ENCODE results near the gene GCK. TPM values are rescaled to one million over a fixed set of nuclear protein-coding genes. Genes with fewer than 3 reads are reported as not detected.

The GCK gene
- total RNA-seq, 1 experiment from 2014 or later, result not detected

- H3K4me1 ChIP-seq, result no peaks in the 10 kb centered on the region
- no peaks in the 10 kb centered on the region for H3K9me3 ChIP-seq
- TF ChIP-seq CTCF (IDR thresholded peaks at IDR 0.05; ENCODE audit: insufficient read depth in 1 of 2, low read depth in 1 of 2, low read length in 1 of 2, severe bottlenecking in 1 of 2, unreplicated experiment in 1 of 2), result no peak
- no peaks in the 10 kb centered on the region for H3K27me3 ChIP-seq (replicated peaks; ENCODE audit: control insufficient read depth, insufficient read depth, low read length)
- Mint-ChIP-seq H3K27ac (ENCODE audit: unreplicated experiment) (no peak overlapping the region), H3K4me3 (ENCODE audit: unreplicated experiment) (no peak overlapping the region), H3K36me3 (ENCODE audit: insufficient read depth, unreplicated experiment) (no peaks in the 10 kb centered on the region), H3K4me1 (ENCODE audit: low read depth, unreplicated experiment) (peaks cover 6% of the 10 kb centered on the region), H3K9me3 (ENCODE audit: unreplicated experiment) (no peaks in the 10 kb centered on the region), H3K27me3 (ENCODE audit: insufficient read depth, unreplicated experiment) (no peaks in the 10 kb centered on the region)
- ChIA-PET CTCF (interaction anchor here (1.3 kb wide), 1 partner anchor 19 kb away, joined by 5 read pairs; no protein-coding TSS in a partner anchor), POLR2A (no interaction called here)
- H3K4me3 ChIP-seq (ENCODE audit: low read depth, low read length), result no peak overlapping the region
- intact Hi-C loops (cut with micrococcal nuclease; ENCODE audit: unreplicated experiment), result no loop called here
- H3K36me3 ChIP-seq (ENCODE audit: control insufficient read depth, insufficient read depth, low read length), result no peaks in the 10 kb centered on the region
- DNase-seq, result peak in 1 of 2 experiments; percentile 23
- no TSS peak for BruUV-seq (replicated peaks)
Measured at GRCh38 chr7:44150466-44150832, 38.8 kb downstream of the GCK start.

GRCh38 chr7:44149571-44150465 lies 39.4 kb downstream of the GCK start:
- CTCF ChIA-PET, result interaction anchor here (1.3 kb wide), 1 partner anchor 18 kb away, joined by 5 read pairs; no protein-coding TSS in a partner anchor

More at GRCh38 chr7:44149571-44150465, 39.4 kb downstream of the GCK start:
- Mint-ChIP-seq H3K4me3 (ENCODE audit: unreplicated experiment) (no peak overlapping the region), H3K27ac (ENCODE audit: unreplicated experiment) (no peak overlapping the region), H3K9me3 (ENCODE audit: unreplicated experiment) (no peaks in the 10 kb centered on the region), H3K27me3 (ENCODE audit: insufficient read depth, unreplicated experiment) (no peaks in the 10 kb centered on the region), H3K36me3 (ENCODE audit: insufficient read depth, unreplicated experiment) (no peaks in the 10 kb centered on the region), H3K4me1 (ENCODE audit: low read depth, unreplicated experiment) (peaks cover 6% of the 10 kb centered on the region)
- intact Hi-C loops (cut with micrococcal nuclease; ENCODE audit: unreplicated experiment), result no loop called here
- no peak for TF ChIP-seq CTCF (IDR thresholded peaks at IDR 0.05; ENCODE audit: insufficient read depth in 1 of 2, low read depth in 1 of 2, low read length in 1 of 2, severe bottlenecking in 1 of 2, unreplicated experiment in 1 of 2)
- H3K27me3 ChIP-seq (replicated peaks; ENCODE audit: control insufficient read depth, insufficient read depth, low read length), result no peaks in the 10 kb centered on the region
- no peaks in the 10 kb centered on the region for H3K4me1 ChIP-seq
- H3K9me3 ChIP-seq, result no peaks in the 10 kb centered on the region
- BruUV-seq (replicated peaks), result no TSS peak
- no peaks in the 10 kb centered on the region for H3K36me3 ChIP-seq (ENCODE audit: control insufficient read depth, insufficient read depth, low read length)
- POLR2A ChIA-PET, result no interaction called here
- H3K4me3 ChIP-seq (ENCODE audit: low read depth, low read length), result no peak overlapping the region
- DNase-seq, result peak in 1 of 2 experiments; percentile 9
